IMR-90 (cell line): Measurements from ENCODE around the gene ELSPBP1. TPM values are rescaled to one million over a fixed set of nuclear protein-coding genes. Genes with fewer than 3 reads are reported as not detected.

Experiments
- ATAC-seq: fragments of 200-7000 bp; cut with Tn5 transposase; 2 replicates; pipeline ENCODE4 v1.9.1; 2020; ENCODE audit warnings: low read depth, mild to moderate bottlenecking, moderate library complexity
- BruUV-seq: library from RNA; stranded (reverse); fragments of 400-500 nt; replicated peaks from 2 replicates; lab custom pipeline; 2021; lab: Mats Ljungman, UMichigan
- CTCF ChIA-PET: fragments of 300-600 bp; formaldehyde crosslinking; extraction: SDS; loops from one replicate; lab custom pipeline; 2021; ENCODE audit warnings: antibody characterized with exemption; lab: Yijun Ruan, JAX
- POLR2A ChIA-PET: fragments of 300-600 bp; sonication (Branson Sonifier 250); formaldehyde crosslinking; loops from one replicate; lab custom pipeline; 2022; ENCODE audit warnings: antibody characterized with exemption; ENCODE audit not compliant: unreplicated experiment; lab: Charles Lee
- DNase-seq: peaks from one replicate; pipeline ENCODE4 v3.0.0; 2013
- H2AFZ ChIP-seq: replicated peaks from 2 replicates; pipeline ENCODE3; 2013; ENCODE audit warnings: low read length, mild to moderate bottlenecking; ENCODE audit not compliant: poor library complexity
- H2AK5ac ChIP-seq: 2 replicates; pipeline ENCODE4 v1.6.1; 2013; ENCODE audit warnings: low read depth, low read length, inconsistent platforms
- H2AK9ac ChIP-seq: replicated peaks from 2 replicates; pipeline ENCODE3; 2013; ENCODE audit warnings: mild to moderate bottlenecking, low read depth, low read length, moderate library complexity; ENCODE audit not compliant: poor library complexity
- H2BK120ac ChIP-seq: 2 replicates; pipeline ENCODE4 v1.6.1; 2013; ENCODE audit warnings: low read depth, low read length, inconsistent platforms
- H2BK15ac ChIP-seq: 3 replicates; pipeline ENCODE4 v1.6.1; 2013; ENCODE audit warnings: low read depth, low read length, inconsistent platforms
- H2BK20ac ChIP-seq: 2 replicates; pipeline ENCODE4 v1.6.1; 2013; ENCODE audit warnings: low read depth, mild to moderate bottlenecking, inconsistent platforms, low read length, moderate library complexity
- H2BK5ac ChIP-seq: 2 replicates; pipeline ENCODE4 v1.6.1; 2013; ENCODE audit warnings: mild to moderate bottlenecking, low read depth, low read length, inconsistent platforms; ENCODE audit not compliant: poor library complexity, severe bottlenecking
- H3K14ac ChIP-seq: replicated peaks from 2 replicates; pipeline ENCODE4 v1.6.1; 2013; ENCODE audit warnings: low read depth, low read length, inconsistent platforms
- H3K18ac ChIP-seq: 2 replicates; pipeline ENCODE4 v1.6.1; 2013; ENCODE audit warnings: low read depth, low read length, control low read depth
- H3K23ac ChIP-seq: 2 replicates; pipeline ENCODE4 v1.6.1; 2013; ENCODE audit warnings: low read depth, low read length, inconsistent platforms
- H3K27ac ChIP-seq: 2 replicates; pipeline ENCODE4 v1.5.1; 2013; ENCODE audit warnings: mild to moderate bottlenecking, control low read depth, low read length; ENCODE audit not compliant: insufficient read depth
- H3K27me3 ChIP-seq: 2 replicates; pipeline ENCODE4 v1.6.1; 2013; ENCODE audit warnings: low read length; ENCODE audit not compliant: control insufficient read depth, insufficient read depth
- H3K36me3 ChIP-seq: 2 replicates; pipeline ENCODE4 v1.6.1; 2013; ENCODE audit warnings: low read length, mixed read lengths; ENCODE audit not compliant: control insufficient read depth, insufficient read depth
- H3K4ac ChIP-seq: 2 replicates; pipeline ENCODE4 v1.6.1; 2013; ENCODE audit warnings: low read depth, low read length, inconsistent platforms
- H3K4me1 ChIP-seq: 2 replicates; pipeline ENCODE4 v1.6.1; 2013; ENCODE audit warnings: low read length, mixed read lengths; ENCODE audit not compliant: control insufficient read depth, insufficient read depth
- H3K4me2 ChIP-seq: 2 replicates; pipeline ENCODE4 v1.6.1; 2013; ENCODE audit warnings: low read depth, mild to moderate bottlenecking, control low read depth, low read length, moderate library complexity
- H3K4me3 ChIP-seq: 2 replicates; pipeline ENCODE4 v1.5.1; 2013; ENCODE audit warnings: low read depth, mild to moderate bottlenecking, control low read depth, low read length, moderate library complexity; ENCODE audit not compliant: insufficient read depth
- H3K56ac ChIP-seq: 2 replicates; pipeline ENCODE4 v1.6.1; 2013; ENCODE audit warnings: low read length, inconsistent platforms; ENCODE audit not compliant: insufficient read depth; ENCODE audit errors: extremely low read depth
- H3K79me1 ChIP-seq, 2 experiments: 2 replicates each; pipeline ENCODE4 v1.6.1; 2013; ENCODE audit warnings: low read length in 2 of 2, inconsistent platforms in 1 of 2, low read depth in 1 of 2
- H3K9ac ChIP-seq: 2 replicates; pipeline ENCODE4 v1.6.1; 2013; ENCODE audit warnings: low read depth, low read length, control low read depth
- H3K9me1 ChIP-seq: 2 replicates; pipeline ENCODE4 v1.6.1; 2013; ENCODE audit warnings: low read length, inconsistent platforms; ENCODE audit not compliant: insufficient read depth
- H3K9me3 ChIP-seq: 2 replicates; pipeline ENCODE4 v1.6.1; 2013; ENCODE audit warnings: low read length; ENCODE audit not compliant: control insufficient read depth, insufficient read depth
- H4K20me1 ChIP-seq: 2 replicates; pipeline ENCODE4 v1.6.1; 2013; ENCODE audit warnings: low read length, inconsistent platforms; ENCODE audit not compliant: insufficient read depth
- H4K5ac ChIP-seq: 2 replicates; pipeline ENCODE4 v1.6.1; 2013; ENCODE audit warnings: mild to moderate bottlenecking, low read depth, low read length, control low read depth
- H4K8ac ChIP-seq, 2 experiments: 2 replicates each; pipeline ENCODE4 v1.6.1; 2013; ENCODE audit warnings: low read depth in 2 of 2, low read length in 2 of 2, control low read depth in 1 of 2, inconsistent platforms in 1 of 2
- H4K91ac ChIP-seq: 2 replicates; pipeline ENCODE4 v1.6.1; 2013; ENCODE audit warnings: low read depth, low read length, inconsistent platforms; ENCODE audit not compliant: insufficient read depth
- MXI1 ChIP-seq: IDR thresholded peaks from 2 replicates; pipeline ENCODE4 v1.6.1; 2012; ENCODE audit warnings: low read depth, mild to moderate bottlenecking, low read length, moderate library complexity, borderline replicate concordance
- POLR2A ChIP-seq: IDR thresholded peaks from 2 replicates; pipeline ENCODE4 v1.6.1; 2012; ENCODE audit warnings: mild to moderate bottlenecking, low read depth, low read length
- WGBS, 2 experiments: methylation state at CpG; one replicate each; pipeline versions ENCODE4 v1.1.5 to v1.1.7; 2013; ENCODE audit warnings: missing lambda C conversion rate in 2 of 2; ENCODE audit not compliant: insufficient read length in 1 of 2; ENCODE audit errors: extremely low coverage in 2 of 2; 5-methylcytosine and 5-hydroxymethylcytosine counted together
- dilution Hi-C: fragments of 300-500 bp; cut with HindIII; formaldehyde crosslinking; loops from one replicate; pipeline ENCODE4 v1.14.3; 2018; ENCODE audit warnings: low sequenced_read_pairs; ENCODE audit not compliant: unreplicated experiment
- in situ Hi-C: fragments of 300-500 bp; cut with MboI; formaldehyde crosslinking; loops from 3 replicates; pipeline ENCODE4 v1.14.3; 2019; ENCODE audit warnings: low sequenced_read_pairs, inconsistent platforms, mixed read lengths
- intact Hi-C: fragments of 100-400 bp; cut with micrococcal nuclease; formaldehyde crosslinking; loops from 2 replicates; pipeline ENCODE4 v1.10.0; 2022
- polyA plus RNA-seq, 3 experiments: library from polyadenylated mRNA; depleted of rRNA; stranded (reverse); fragments of >200 nt; gene quantifications; 2 replicates each; pipeline ENCODE4 v1.2.3, GENCODE V29; 2012; ENCODE audit warnings: low replicate concordance in 1 of 3
- total RNA-seq: library from RNA; depleted of rRNA; stranded (reverse); fragments of >200 nt; gene quantifications from 2 replicates; pipeline ENCODE4 v1.2.3, GENCODE V29; 2012

The ELSPBP1 gene
- total and polyA plus RNA-seq, 2 of the 4 experiments (the other 2 are of a cell fraction), result not detected

DNA sequence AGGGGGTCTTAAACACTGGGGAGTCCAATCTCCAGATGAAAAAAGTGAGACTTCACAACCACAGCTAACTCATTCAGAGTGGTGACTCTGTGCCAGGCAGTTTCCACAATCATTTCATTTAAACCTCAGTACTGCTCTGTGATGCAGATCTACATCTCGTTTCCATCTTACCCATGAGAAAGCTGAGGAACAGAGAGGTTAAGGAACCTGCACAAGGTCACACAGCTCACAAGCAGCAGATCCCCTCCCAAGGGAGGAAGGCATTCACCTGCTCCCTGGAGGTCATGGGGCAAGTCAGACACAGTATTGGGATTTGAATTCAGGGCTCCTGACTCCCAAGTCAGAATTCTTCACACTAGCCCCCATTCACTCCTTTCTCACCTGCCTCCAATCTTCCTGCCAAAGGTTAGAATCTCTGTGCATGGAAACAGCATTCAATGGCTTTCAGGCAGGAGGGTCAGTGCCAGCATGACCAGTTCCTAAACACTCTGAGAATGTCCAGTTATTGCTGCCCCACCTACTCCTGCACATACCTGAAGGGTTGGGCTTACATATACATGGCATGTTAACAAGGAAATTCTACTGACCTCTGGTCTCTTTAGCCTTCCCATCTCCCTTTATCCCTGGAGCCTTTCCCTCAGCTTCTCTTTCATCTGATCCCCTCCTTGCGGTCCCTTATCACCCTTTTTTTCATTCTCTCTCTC is 47.6 kb downstream of the ELSPBP1 start:
- Histone ChIP-seq H2BK120ac (no peak overlapping the region), H2BK15ac (no peak overlapping the region), H3K9me1 (no peaks in the 10 kb centered on the region), H3K9me3 (peaks cover 2% of the 10 kb centered on the region; the same call in 1 of the 2 replicates), H2AFZ (no peak overlapping the region), H3K27me3 (no peaks in the 10 kb centered on the region; the same call in none of the 2 replicates), H2BK20ac (no peak overlapping the region), H3K27ac (no peak overlapping the region), H3K14ac (no peak overlapping the region), H3K9ac (no peak overlapping the region), H3K4me3 (no peak overlapping the region), H4K20me1 (no peaks in the 10 kb centered on the region), H3K36me3 (no peaks in the 10 kb centered on the region), H2BK5ac (no peak overlapping the region), H4K5ac (no peak overlapping the region), H3K56ac (no peak overlapping the region), H3K4ac (no peak overlapping the region), H3K79me1 (no peaks in the 10 kb centered on the region), H3K4me1 (no peaks in the 10 kb centered on the region), H4K8ac (no peak overlapping the region), H3K4me2 (no peak overlapping the region), H4K91ac (no peak overlapping the region), H3K18ac (no peak overlapping the region), H2AK5ac (no peak overlapping the region), H2AK9ac (no peak overlapping the region), H3K23ac (no peak overlapping the region)
- DNase-seq (no peak), ATAC-seq (no peak)
- dilution Hi-C loops (no loop called here), in situ Hi-C loops (no loop called here), intact Hi-C loops (no loop called here)
- CTCF ChIA-PET, result no interaction called here
- TF ChIP-seq POLR2A (no peak), MXI1 (no peak)
- 73% methylated on average over 1 of the region's 2 CpGs; no CpG with 5 or more reads in 1 of the 2 experiments for WGBS, 2 experiments
- POLR2A ChIA-PET, result no interaction called here
- no TSS peak for BruUV-seq
